Loucy (cell line): Measurements from ENCODE around the gene ZNF593.

Experiments
- H2AFZ ChIP-seq: fragments of 200-600 bp; sonication (generic); 2 replicates; pipeline ENCODE4 v1.6.0; 2016; ENCODE audit warnings: antibody characterized with exemption, mild to moderate bottlenecking, low read length, moderate library complexity
- H3F3A ChIP-seq: fragments of 200-600 bp; 2 replicates; pipeline ENCODE4 v1.6.0; 2016; ENCODE audit warnings: antibody characterized with exemption, low read depth, mild to moderate bottlenecking
- H3K27me3 ChIP-seq: fragments of 200-600 bp; sonication (generic); 2 replicates; pipeline ENCODE4 v1.6.1; 2014; ENCODE audit warnings: low read length, mild to moderate bottlenecking; ENCODE audit not compliant: insufficient read depth, poor library complexity, severe bottlenecking
- H3K36me3 ChIP-seq: fragments of 200-600 bp; sonication (generic); 2 replicates; pipeline ENCODE4 v1.6.1; 2016; ENCODE audit warnings: low read length; ENCODE audit not compliant: insufficient read depth
- H3K4me1 ChIP-seq: fragments of 200-600 bp; sonication (generic); 2 replicates; pipeline ENCODE4 v1.5.1; 2014; ENCODE audit warnings: low read length, mild to moderate bottlenecking; ENCODE audit not compliant: insufficient read depth, poor library complexity, severe bottlenecking
- H3K4me2 ChIP-seq: fragments of 200-600 bp; sonication (generic); 2 replicates; pipeline ENCODE4 v1.6.0; 2014; ENCODE audit warnings: antibody characterized with exemption, low read length, low read depth, mild to moderate bottlenecking; ENCODE audit not compliant: poor library complexity, severe bottlenecking
- H3K4me3 ChIP-seq: fragments of 200-600 bp; sonication (generic); 2 replicates; pipeline ENCODE4 v1.5.1; 2014; ENCODE audit warnings: low read length, mild to moderate bottlenecking, mixed read lengths; ENCODE audit not compliant: poor library complexity, severe bottlenecking
- H3K79me2 ChIP-seq: fragments of 200-600 bp; sonication (generic); 2 replicates; pipeline ENCODE4 v1.6.1; 2014; ENCODE audit warnings: low read length; ENCODE audit not compliant: insufficient read depth
- H3K9ac ChIP-seq: fragments of 200-600 bp; sonication (generic); 2 replicates; pipeline ENCODE4 v1.6.0; 2014; ENCODE audit warnings: mild to moderate bottlenecking, low read depth, low read length, moderate library complexity; ENCODE audit not compliant: poor library complexity, severe bottlenecking
- H3K9me2 ChIP-seq: fragments of 200-600 bp; sonication (generic); replicated peaks from 2 replicates; pipeline ENCODE4 v1.6.1; 2016; ENCODE audit warnings: low read depth, low read length, mixed read lengths
- H3K9me3 ChIP-seq: fragments of 200-600 bp; sonication (generic); 2 replicates; pipeline ENCODE4 v1.6.1; 2014; ENCODE audit warnings: mild to moderate bottlenecking, antibody characterized with exemption, low read length, low read depth; ENCODE audit not compliant: insufficient read depth
- H4K20me1 ChIP-seq: fragments of 200-600 bp; sonication (generic); 2 replicates; pipeline ENCODE4 v1.6.0; 2014; ENCODE audit warnings: antibody characterized with exemption, low read length, mild to moderate bottlenecking; ENCODE audit not compliant: insufficient read depth, poor library complexity, severe bottlenecking
- EZH2phosphoT487 ChIP-seq: fragments of 200-600 bp; IDR thresholded peaks from 2 replicates; pipeline ENCODE4 v1.6.1; 2018; ENCODE audit warnings: antibody characterized with exemption, mild to moderate bottlenecking, moderate library complexity, borderline replicate concordance
- TF ChIP-seq, protein P1 (sequence below): fragments of 200-600 bp; sonication (generic); conservative IDR thresholded peaks from 2 replicates; pipeline ENCODE4 v1.5.1; 2014; ENCODE audit warnings: mild to moderate bottlenecking, antibody characterized with exemption, low read length

ZNF593 gene

DNA sequence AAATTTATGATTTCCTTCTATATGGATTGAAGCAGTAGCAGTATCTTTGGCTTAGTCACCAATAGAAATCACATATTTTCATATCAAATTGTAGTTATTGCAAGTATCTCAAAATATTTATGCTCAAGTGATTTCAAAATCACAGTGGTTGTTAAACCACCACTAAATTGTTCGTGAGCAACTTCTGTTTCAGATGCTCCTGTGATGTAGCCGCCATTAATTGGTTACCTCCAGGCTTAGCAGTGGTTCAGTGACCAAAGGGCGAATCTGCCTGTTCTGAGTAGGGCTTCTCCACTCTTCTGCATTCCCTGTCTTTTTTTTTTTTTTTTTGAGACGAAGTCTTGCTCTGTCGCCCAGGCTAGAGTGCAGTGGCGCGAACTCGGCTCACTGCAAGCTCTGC is 5.6 kb downstream of the ZNF593 start:
- H3K9me3 ChIP-seq = no peaks in the 10 kb centered on the region
- H3K36me3 ChIP-seq = no peaks in the 10 kb centered on the region
- no peak overlapping the region for H3K4me2 ChIP-seq
- H4K20me1 ChIP-seq = no peaks in the 10 kb centered on the region
- H3K4me3 ChIP-seq = no peak overlapping the region
- 0 out of 2 replicates have a peak, but pooled peaks cover 3% of the 10 kb centered on the region for H3F3A ChIP-seq
- no peak overlapping the region for H2AFZ ChIP-seq
- H3K4me1 ChIP-seq = peaks cover 10% of the 10 kb centered on the region
- TF ChIP-seq, protein P1, sequence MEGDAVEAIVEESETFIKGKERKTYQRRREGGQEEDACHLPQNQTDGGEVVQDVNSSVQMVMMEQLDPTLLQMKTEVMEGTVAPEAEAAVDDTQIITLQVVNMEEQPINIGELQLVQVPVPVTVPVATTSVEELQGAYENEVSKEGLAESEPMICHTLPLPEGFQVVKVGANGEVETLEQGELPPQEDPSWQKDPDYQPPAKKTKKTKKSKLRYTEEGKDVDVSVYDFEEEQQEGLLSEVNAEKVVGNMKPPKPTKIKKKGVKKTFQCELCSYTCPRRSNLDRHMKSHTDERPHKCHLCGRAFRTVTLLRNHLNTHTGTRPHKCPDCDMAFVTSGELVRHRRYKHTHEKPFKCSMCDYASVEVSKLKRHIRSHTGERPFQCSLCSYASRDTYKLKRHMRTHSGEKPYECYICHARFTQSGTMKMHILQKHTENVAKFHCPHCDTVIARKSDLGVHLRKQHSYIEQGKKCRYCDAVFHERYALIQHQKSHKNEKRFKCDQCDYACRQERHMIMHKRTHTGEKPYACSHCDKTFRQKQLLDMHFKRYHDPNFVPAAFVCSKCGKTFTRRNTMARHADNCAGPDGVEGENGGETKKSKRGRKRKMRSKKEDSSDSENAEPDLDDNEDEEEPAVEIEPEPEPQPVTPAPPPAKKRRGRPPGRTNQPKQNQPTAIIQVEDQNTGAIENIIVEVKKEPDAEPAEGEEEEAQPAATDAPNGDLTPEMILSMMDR = no peak
- TF ChIP-seq EZH2phosphoT487 = no peak
- H3K27me3 ChIP-seq = no peaks in the 10 kb centered on the region
- H3K9me2 ChIP-seq = no peaks in the 10 kb centered on the region
- peaks cover 14% of the 10 kb centered on the region for H3K79me2 ChIP-seq
- no peak overlapping the region for H3K9ac ChIP-seq

DNA sequence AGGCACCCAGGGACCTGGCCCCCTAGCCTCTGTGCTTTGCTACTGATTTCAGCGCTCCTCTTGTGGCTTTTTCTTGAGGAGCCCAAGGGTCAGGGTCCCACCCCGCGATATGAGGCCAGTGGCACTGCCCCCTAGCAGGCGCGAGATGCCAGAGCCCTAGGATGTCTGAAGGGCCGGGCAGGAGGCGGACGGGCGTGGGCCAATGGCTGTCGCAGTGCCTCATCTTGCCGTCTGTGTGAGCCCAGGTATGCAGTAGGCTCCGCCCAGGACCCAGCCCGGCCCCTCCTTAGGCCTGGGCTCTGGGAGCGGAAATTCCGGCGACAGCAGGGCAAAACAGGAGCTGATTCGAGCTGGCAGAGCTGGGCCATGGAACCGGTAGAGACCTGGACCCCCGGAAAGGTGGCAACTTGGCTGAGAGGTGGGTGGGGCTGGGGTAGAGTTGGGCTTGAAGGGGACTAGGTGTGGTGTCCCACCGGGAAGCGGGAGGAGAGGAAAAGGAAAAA is 7.5 kb downstream of the ZNF593 start, which contains the start of gene CNKSR1:
CNKSR1 (plus strand) TSS at position 310 of the 503 bp plus-strand sequence; CDS start at position 367, 57 bp downstream.
- no peaks in the 10 kb centered on the region for H3K4me1 ChIP-seq
- no peaks in the 10 kb centered on the region for H3K79me2 ChIP-seq
- H4K20me1 ChIP-seq = no peaks in the 10 kb centered on the region
- no peaks in the 10 kb centered on the region for H3K27me3 ChIP-seq
- no peak within 1 kb of the TSS for H3K4me3 ChIP-seq
- H3K36me3 ChIP-seq = no peaks in the 10 kb centered on the region
- no peaks in the 10 kb centered on the region for H3K9me3 ChIP-seq
- TF ChIP-seq EZH2phosphoT487 = no peak
- TF ChIP-seq, protein P1 = no peak
- no peaks in the 10 kb centered on the region for H3K9me2 ChIP-seq
- H3F3A ChIP-seq = 0 out of 2 replicates have a peak, but pooled peaks cover 3% of the 10 kb centered on the region
- no peak within 1 kb of the TSS for H3K9ac ChIP-seq
- no peak within 1 kb of the TSS for H3K4me2 ChIP-seq
- no peak within 1 kb of the TSS for H2AFZ ChIP-seq

DNA sequence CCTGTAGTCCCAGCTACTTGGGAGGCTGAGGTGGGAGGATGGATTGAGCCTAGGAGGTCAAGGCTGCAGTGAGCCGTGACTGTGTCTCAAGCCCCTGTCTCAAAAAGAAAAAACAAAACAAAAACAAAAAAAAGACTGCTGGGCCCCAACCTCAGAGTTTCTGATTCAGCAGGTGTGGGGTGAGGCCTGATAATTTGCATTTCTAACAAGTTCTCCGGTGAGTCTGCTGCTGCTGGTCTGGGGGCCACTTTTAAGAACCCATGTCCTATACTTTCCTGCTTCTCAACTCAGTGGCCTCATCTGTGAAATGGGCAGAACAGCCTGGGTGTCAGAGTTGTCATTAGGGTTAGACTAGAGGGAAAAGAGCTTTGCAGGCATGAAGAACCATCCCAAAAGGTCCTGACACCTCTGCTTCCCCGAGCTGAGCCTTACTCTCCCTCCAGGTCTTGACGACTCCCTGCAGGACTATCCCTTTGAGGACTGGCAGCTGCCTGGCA is 10.3 kb downstream of the ZNF593 start:
- Histone ChIP-seq H2AFZ (no peak overlapping the region), H3K79me2 (no peaks in the 10 kb centered on the region), H3K27me3 (no peaks in the 10 kb centered on the region), H3K4me2 (no peak overlapping the region), H3K4me3 (no peak overlapping the region), H3K36me3 (no peaks in the 10 kb centered on the region), H3K4me1 (no peaks in the 10 kb centered on the region), H3K9me3 (no peaks in the 10 kb centered on the region), H4K20me1 (no peaks in the 10 kb centered on the region), H3K9me2 (no peaks in the 10 kb centered on the region), H3K9ac (no peak overlapping the region), H3F3A (no peaks in the 10 kb centered on the region)
- TF ChIP-seq EZH2phosphoT487 = no peak
- TF ChIP-seq, protein P1 = no peak
